ENCODE data around the gene INKA2. TPM values are rescaled to one million over a fixed set of nuclear protein-coding genes. Genes with fewer than 3 reads are reported as not detected.

Gene INKA2
- polyA plus RNA-seq, 3 donors: 1.8 to 6.6 (median 2.0) TPM

- no peaks in the 10 kb centered on the region for H3K4me1 ChIP-seq (ENCODE audit: control insufficient read depth in 1 of 2, insufficient read depth in 2 of 2, low read length in 2 of 2)
- H3K36me3 ChIP-seq (replicated peaks in 1 of 2; ENCODE audit: control insufficient read depth in 1 of 2, insufficient read depth in 2 of 2, low read length in 2 of 2): peaks cover 80 to 98% of the 10 kb centered on the region in 2 donors
- H3K79me2 ChIP-seq (ENCODE audit: insufficient read depth, low read length): peaks cover 32% of the 10 kb centered on the region
- TF ChIP-seq, protein P1, sequence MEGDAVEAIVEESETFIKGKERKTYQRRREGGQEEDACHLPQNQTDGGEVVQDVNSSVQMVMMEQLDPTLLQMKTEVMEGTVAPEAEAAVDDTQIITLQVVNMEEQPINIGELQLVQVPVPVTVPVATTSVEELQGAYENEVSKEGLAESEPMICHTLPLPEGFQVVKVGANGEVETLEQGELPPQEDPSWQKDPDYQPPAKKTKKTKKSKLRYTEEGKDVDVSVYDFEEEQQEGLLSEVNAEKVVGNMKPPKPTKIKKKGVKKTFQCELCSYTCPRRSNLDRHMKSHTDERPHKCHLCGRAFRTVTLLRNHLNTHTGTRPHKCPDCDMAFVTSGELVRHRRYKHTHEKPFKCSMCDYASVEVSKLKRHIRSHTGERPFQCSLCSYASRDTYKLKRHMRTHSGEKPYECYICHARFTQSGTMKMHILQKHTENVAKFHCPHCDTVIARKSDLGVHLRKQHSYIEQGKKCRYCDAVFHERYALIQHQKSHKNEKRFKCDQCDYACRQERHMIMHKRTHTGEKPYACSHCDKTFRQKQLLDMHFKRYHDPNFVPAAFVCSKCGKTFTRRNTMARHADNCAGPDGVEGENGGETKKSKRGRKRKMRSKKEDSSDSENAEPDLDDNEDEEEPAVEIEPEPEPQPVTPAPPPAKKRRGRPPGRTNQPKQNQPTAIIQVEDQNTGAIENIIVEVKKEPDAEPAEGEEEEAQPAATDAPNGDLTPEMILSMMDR (IDR thresholded peaks at IDR 0.05): no peak
- Mint-ChIP-seq H3K27ac (no peak overlapping the region), H3K4me1 (peaks cover 9% of the 10 kb centered on the region), H3K4me3 (no peak overlapping the region), H3K27me3 (ENCODE audit: low read depth in 3 of 3) (no peaks in the 10 kb centered on the region), H3K9me3 (no peaks in the 10 kb centered on the region), H3K36me3 (peaks cover 73 to 81% of the 10 kb centered on the region in 2 donors)
- no peak overlapping the region for H3K4me3 ChIP-seq (replicated peaks in 1 of 3; ENCODE audit: low read depth in 2 of 3, low read length in 3 of 3)
- H3K9ac ChIP-seq (ENCODE audit: insufficient read depth, low read length, poor library complexity, severe bottlenecking): no peak overlapping the region
- H3K27me3 ChIP-seq (ENCODE audit: control insufficient read depth in 2 of 2, insufficient read depth in 2 of 2, low read length in 2 of 2): no peaks in the 10 kb centered on the region
- peaks cover 98% of the 10 kb centered on the region for H4K20me1 ChIP-seq (ENCODE audit: insufficient read depth, low read length)
- no peak overlapping the region for H3K4me2 ChIP-seq (replicated peaks; ENCODE audit: extremely low read depth, low read length, poor library complexity, severe bottlenecking)
- H2AFZ ChIP-seq (ENCODE audit: insufficient read depth, low read depth, low read length, poor library complexity, severe bottlenecking): no peak overlapping the region
- intact Hi-C loops (cut with micrococcal nuclease): no loop called here
- WGBS (ENCODE audit: insufficient coverage): no CpG with 5 or more reads among the region's 1 CpG
- H3K9me3 ChIP-seq (replicated peaks in 1 of 2; ENCODE audit: control insufficient read depth in 1 of 2, insufficient read depth in 1 of 2, low read length in 2 of 2): no peaks in the 10 kb centered on the region
- no peak overlapping the region for H3K27ac ChIP-seq (ENCODE audit: low read depth in 1 of 2, low read length in 2 of 2)
- no peak for DNase-seq
Measured at GRCh38 chr1:111695801-111696200, 43.4 kb downstream of the INKA2 start.

- no peak overlapping the region for H3K4me3 ChIP-seq (replicated peaks in 1 of 3; ENCODE audit: low read depth in 2 of 3, low read length in 3 of 3)
- peaks cover 65% of the 10 kb centered on the region for H3K79me2 ChIP-seq (ENCODE audit: insufficient read depth, low read length)
- no CpG with 5 or more reads among the region's 1 CpG for WGBS (ENCODE audit: insufficient coverage)
- peaks cover 100% of the 10 kb centered on the region for H4K20me1 ChIP-seq (ENCODE audit: insufficient read depth, low read length)
- Mint-ChIP-seq H3K27ac (peak overlapping the region in 2 of 7 donors; percentile 5 to 28), H3K4me3 (no peak overlapping the region), H3K27me3 (ENCODE audit: low read depth in 3 of 3) (no peaks in the 10 kb centered on the region), H3K4me1 (peaks cover 30% of the 10 kb centered on the region), H3K9me3 (peaks cover 0 to 6% (median 2%) of the 10 kb centered on the region in 7 donors), H3K36me3 (peaks cover 44 to 65% of the 10 kb centered on the region in 2 donors)
- no peak overlapping the region for H3K4me2 ChIP-seq (replicated peaks; ENCODE audit: extremely low read depth, low read length, poor library complexity, severe bottlenecking)
- no peaks in the 10 kb centered on the region for H3K27me3 ChIP-seq (ENCODE audit: control insufficient read depth in 2 of 2, insufficient read depth in 2 of 2, low read length in 2 of 2)
- TF ChIP-seq, protein P1 (IDR thresholded peaks at IDR 0.05): no peak
- H2AFZ ChIP-seq (ENCODE audit: insufficient read depth, low read depth, low read length, poor library complexity, severe bottlenecking): no peak overlapping the region
- peak overlapping the region in 1 of 2 donors; percentile 29 for H3K27ac ChIP-seq (ENCODE audit: low read depth in 1 of 2, low read length in 2 of 2)
- no peak for DNase-seq
- H3K9me3 ChIP-seq (replicated peaks in 1 of 2; ENCODE audit: control insufficient read depth in 1 of 2, insufficient read depth in 1 of 2, low read length in 2 of 2): no peaks in the 10 kb centered on the region
- peaks cover 42 to 58% of the 10 kb centered on the region in 2 donors for H3K36me3 ChIP-seq (replicated peaks in 1 of 2; ENCODE audit: control insufficient read depth in 1 of 2, insufficient read depth in 2 of 2, low read length in 2 of 2)
- H3K9ac ChIP-seq (ENCODE audit: insufficient read depth, low read length, poor library complexity, severe bottlenecking): no peak overlapping the region
- intact Hi-C loops (cut with micrococcal nuclease): no loop called here
- peaks cover 0 to 5% of the 10 kb centered on the region in 2 donors for H3K4me1 ChIP-seq (ENCODE audit: control insufficient read depth in 1 of 2, insufficient read depth in 2 of 2, low read length in 2 of 2)
Measured at GRCh38 chr1:111691886-111692285, 47.3 kb downstream of the INKA2 start.

Data from CD14-positive monocyte (primary cell).